BJ (cell line): Measurements from ENCODE around the gene PRR7. TPM values are rescaled to one million over a fixed set of nuclear protein-coding genes. Genes with fewer than 3 reads are reported as not detected.

Experiments
- CTCF ChIA-PET: fragments of 350-600 bp; formaldehyde crosslinking; extraction: SDS; loops from one replicate; lab custom pipeline; 2021; ENCODE audit warnings: antibody characterized with exemption, inconsistent platforms; lab: Yijun Ruan, JAX
- POLR2A ChIA-PET: fragments of 300-600 bp; sonication (Branson Sonifier 250); formaldehyde crosslinking; extraction: SDS; loops from one replicate; lab custom pipeline; 2021; ENCODE audit warnings: antibody characterized with exemption; lab: Charles Lee
- DNase-seq: peaks from one replicate; pipeline ENCODE4 v3.0.0-alpha.2; 2011; ENCODE audit warnings: low read depth
- H3K27me3 ChIP-seq: 2 replicates; pipeline ENCODE4 v1.6.0; 2011; ENCODE audit warnings: low read length; ENCODE audit not compliant: control insufficient read depth, insufficient read depth
- H3K36me3 ChIP-seq: 2 replicates; pipeline ENCODE4 v1.5.1; 2011; ENCODE audit warnings: low read length; ENCODE audit not compliant: control insufficient read depth, insufficient read depth
- H3K4me3 ChIP-seq: 2 replicates; pipeline ENCODE4 v1.5.1; 2011; ENCODE audit warnings: low read depth, mild to moderate bottlenecking, control low read depth, low read length
- CTCF ChIP-seq: IDR thresholded peaks from 2 replicates; pipeline ENCODE4 v1.5.1; 2011; ENCODE audit warnings: low read depth, mild to moderate bottlenecking, control low read depth, inconsistent platforms, low read length, moderate library complexity; ENCODE audit not compliant: insufficient read depth
- polyA plus RNA-seq: library from polyadenylated mRNA; depleted of rRNA; stranded (reverse); fragments of >200 nt; gene quantifications from 2 replicates; pipeline ENCODE4 v1.2.3, GENCODE V29; 2011

The PRR7 gene
- polyA plus RNA-seq, 1 experiment: 1.6 TPM

GRCh38 chr5:177403102-177403791 lies 43.4 kb upstream of the PRR7 start:
- DNase-seq: no peak
- POLR2A ChIA-PET: interaction anchor here (0.6 to 1.1 kb wide), 2 partner anchors 51 to 94 kb away, joined by 3 to 6 read pairs; partner anchors contain the start of gene PDLIM7
- no peak for TF ChIP-seq CTCF

GRCh38 chr5:177403792-177404640 lies 42.6 kb upstream of the PRR7 start:
- DNase-seq: no peak
- ChIA-PET CTCF (interaction anchor here (0.7 to 10.0 kb wide), 40 partner anchors 11 to 743 kb away, joined by 3 to 352 read pairs (median 6); partner anchors contain the start of genes DDX41, DOK3, GRK6 and LMAN2), POLR2A (interaction anchor here (0.6 to 1.1 kb wide), 3 partner anchors 50 to 194 kb away, joined by 3 to 12 read pairs (median 6); partner anchors contain the start of gene PDLIM7)
- peak overlapping the region; percentile 49 for H3K4me3 ChIP-seq
- TF ChIP-seq CTCF: peak; percentile 78
- H3K36me3 ChIP-seq: no peaks in the 10 kb centered on the region
- peaks cover 32% of the 10 kb centered on the region for H3K27me3 ChIP-seq

More at GRCh38 chr5:177403102-177403791, 43.4 kb upstream of the PRR7 start:
- CTCF ChIA-PET: interaction anchor here (0.9 to 10.0 kb wide), 34 partner anchors 10 to 742 kb away, joined by 3 to 352 read pairs (median 6); partner anchors contain the start of genes B4GALT7, DOK3, GRK6 and LMAN2
- peaks cover 33% of the 10 kb centered on the region for H3K27me3 ChIP-seq
- no peaks in the 10 kb centered on the region for H3K36me3 ChIP-seq
- H3K4me3 ChIP-seq: peak overlapping the region; percentile 49

GRCh38 chr5:177404641-177405179 lies 41.9 kb upstream of the PRR7 start:
- Histone ChIP-seq H3K36me3 (no peaks in the 10 kb centered on the region), H3K27me3 (peaks cover 28% of the 10 kb centered on the region), H3K4me3 (peak overlapping the region; percentile 49)
- ChIA-PET CTCF (interaction anchor here (0.7 to 10.0 kb wide), 36 partner anchors 12 to 334 kb away, joined by 3 to 352 read pairs (median 7); partner anchors contain the start of genes DDX41, DOK3, GRK6 and LMAN2), POLR2A (interaction anchor here (0.6 to 1.1 kb wide), 2 partner anchors 50 to 193 kb away, joined by 3 to 12 read pairs; no protein-coding TSS in a partner anchor)
- DNase-seq: no peak
- TF ChIP-seq CTCF: no peak

- POLR2A ChIA-PET: no interaction called here
- no peak for TF ChIP-seq CTCF
- no peak for DNase-seq
- CTCF ChIA-PET: interaction anchor here (0.7 to 10.0 kb wide), 14 partner anchors 11 to 292 kb away, joined by 3 to 352 read pairs (median 8); partner anchors contain the start of genes DDX41, GRK6, PDLIM7 and PRR7
- Histone ChIP-seq H3K36me3 (no peaks in the 10 kb centered on the region), H3K4me3 (no peak overlapping the region), H3K27me3 (peaks cover 22% of the 10 kb centered on the region)
These were observed 41.3 kb upstream of the PRR7 start for GRCh38 chr5:177405312-177405711.
